Endothelial cell of umbilical vein (primary cell): ENCODE results near the gene ABCC5. TPM values are rescaled to one million over a fixed set of nuclear protein-coding genes. Genes with fewer than 3 reads are reported as not detected.

Source experiments
- BruUV-seq: library from RNA; stranded (reverse); fragments of 400-500 nt; replicated peaks from 2 replicates; lab custom pipeline; 2021; lab: Mats Ljungman, UMichigan
- CTCF ChIA-PET: fragments of 300-600, 350-600 bp; sonication (Branson Sonifier 250); formaldehyde crosslinking; loops from one replicate; lab custom pipeline; 2021; ENCODE audit warnings: antibody characterized with exemption, inconsistent platforms; lab: Charles Lee
- POLR2A ChIA-PET: fragments of 300-600, 350-600 bp; sonication (Branson Sonifier 250); formaldehyde crosslinking; loops from one replicate; lab custom pipeline; 2021; ENCODE audit warnings: antibody characterized with exemption, inconsistent platforms; lab: Charles Lee
- DNase-seq: peaks from one replicate; pipeline ENCODE4 v3.0.0-alpha.2; 2011; ENCODE audit warnings: low read depth, low spot score
- FAIRE-seq: peaks from 2 replicates; lab custom pipeline; 2011; peaks lifted over from hg19 to GRCh38; lab: Jason Lieb, UNC
- H2AFZ ChIP-seq: 2 replicates; pipeline ENCODE4 v1.6.0; 2012; ENCODE audit warnings: low read depth, low read length, control low read depth, inconsistent platforms
- H3K27ac ChIP-seq: 2 replicates; pipeline ENCODE4 v1.5.1; 2011; ENCODE audit warnings: low read depth, mild to moderate bottlenecking, control low read depth, low read length, moderate library complexity; ENCODE audit not compliant: insufficient read depth
- H3K27me3 ChIP-seq, 2 experiments: 2 replicates each; pipeline versions ENCODE4 v1.6.0 to v1.6.1; 2011; ENCODE audit warnings: low read length in 2 of 2, mixed read lengths in 1 of 2; ENCODE audit not compliant: control insufficient read depth in 2 of 2, insufficient read depth in 2 of 2
- H3K36me3 ChIP-seq, 2 experiments: 2 replicates in 1 of 2; 3 replicates in 1 of 2; pipeline ENCODE4 v1.5.1; 2011; ENCODE audit warnings: low read length in 2 of 2, mild to moderate bottlenecking in 1 of 2, moderate library complexity in 1 of 2; ENCODE audit not compliant: control insufficient read depth in 2 of 2, insufficient read depth in 2 of 2; ENCODE audit errors: extremely low read depth in 1 of 2
- H3K4me1 ChIP-seq: 3 replicates; pipeline ENCODE4 v1.5.1; 2011; ENCODE audit warnings: mild to moderate bottlenecking, low read length; ENCODE audit not compliant: control insufficient read depth, insufficient read depth; ENCODE audit errors: extremely low read depth
- H3K4me2 ChIP-seq: 2 replicates; pipeline ENCODE4 v1.6.1; 2011; ENCODE audit warnings: low read length, control low read depth, mixed read lengths; ENCODE audit not compliant: insufficient read depth
- H3K4me3 ChIP-seq, 3 experiments: fragments of 200-600 bp in 1 of 3; sonication (generic), shearing (Covaris generic) in 1 of 3; replicated peaks in 1 of 3; 2 replicates each; pipeline ENCODE4 v1.5.1; 2011 to 2016; ENCODE audit warnings: control low read depth in 3 of 3, low read length in 3 of 3, mild to moderate bottlenecking in 2 of 3, inconsistent platforms in 1 of 3, low read depth in 1 of 3, moderate library complexity in 1 of 3; ENCODE audit not compliant: insufficient read depth in 1 of 3
- H3K79me2 ChIP-seq: 2 replicates; pipeline ENCODE4 v1.6.0; 2012; ENCODE audit warnings: low read length, inconsistent platforms; ENCODE audit not compliant: control insufficient read depth, insufficient read depth
- H3K9ac ChIP-seq: replicated peaks from 2 replicates; pipeline ENCODE3; 2011; ENCODE audit warnings: low read length, control low read depth; ENCODE audit not compliant: insufficient read depth; ENCODE audit errors: extremely low read depth
- H3K9me1 ChIP-seq: replicated peaks from 3 replicates; pipeline ENCODE4 v1.6.0; 2011; ENCODE audit warnings: mild to moderate bottlenecking, low read length; ENCODE audit not compliant: control insufficient read depth, insufficient read depth; ENCODE audit errors: extremely low read depth
- H3K9me3 ChIP-seq: replicated peaks from 2 replicates; pipeline ENCODE4 v1.5.1; 2012; ENCODE audit warnings: low read length, inconsistent platforms; ENCODE audit not compliant: control insufficient read depth, insufficient read depth
- H4K20me1 ChIP-seq: replicated peaks from 2 replicates; pipeline ENCODE3; 2011; ENCODE audit warnings: mild to moderate bottlenecking, low read length; ENCODE audit not compliant: control insufficient read depth, insufficient read depth; ENCODE audit errors: extremely low read depth
- EZH2 ChIP-seq: IDR thresholded peaks from 2 replicates; pipeline ENCODE4 v1.6.1; 2012; ENCODE audit warnings: borderline replicate concordance, low read depth, mild to moderate bottlenecking, moderate library complexity, low read length, inconsistent platforms; ENCODE audit not compliant: severe bottlenecking
- FOS ChIP-seq: IDR thresholded peaks from 2 replicates; pipeline ENCODE4 v1.6.1; 2011; ENCODE audit warnings: mild to moderate bottlenecking, low read length, moderate library complexity, borderline replicate concordance; ENCODE audit not compliant: insufficient read depth
- GATA2 ChIP-seq: IDR thresholded peaks from 2 replicates; pipeline ENCODE4 v1.7.0; 2011; ENCODE audit warnings: low read depth, mild to moderate bottlenecking, moderate library complexity, mixed read lengths, low read length; ENCODE audit not compliant: insufficient read length, insufficient read depth
- JUN ChIP-seq: IDR thresholded peaks from 2 replicates; pipeline ENCODE4 v1.6.1; 2011; ENCODE audit warnings: borderline replicate concordance, low read depth; ENCODE audit not compliant: insufficient read length, insufficient read depth
- MYC ChIP-seq: IDR thresholded peaks from one replicate; pipeline ENCODE4 v1.6.1; 2011; ENCODE audit warnings: mild to moderate bottlenecking, low read depth, low read length
- POLR2A ChIP-seq: IDR thresholded peaks from 2 replicates; pipeline ENCODE4 v1.6.1; 2012; ENCODE audit warnings: low read depth, mild to moderate bottlenecking, control low read depth, low read length
- POLR2AphosphoS5 ChIP-seq: IDR thresholded peaks from 2 replicates; pipeline ENCODE4 v1.6.1; 2012; ENCODE audit warnings: low read depth, mild to moderate bottlenecking, control low read depth, low read length, moderate library complexity; ENCODE audit not compliant: insufficient read depth
- dilution Hi-C: fragments of 300-500 bp; cut with MboI; formaldehyde crosslinking; loops from one replicate; pipeline ENCODE4 v1.15.0; 2019; ENCODE audit warnings: low sequenced_read_pairs; ENCODE audit not compliant: extremely low pct_ligation_motif_present
- intact Hi-C: fragments of 100-400 bp; cut with micrococcal nuclease; formaldehyde crosslinking; loops from one replicate; pipeline ENCODE4 v1.10.0; 2022
- polyA plus RNA-seq, 4 experiments: library from polyadenylated mRNA; depleted of rRNA in 3 of 4; stranded (reverse) in 3 of 4; unstranded in 1 of 4; fragments of >200 nt; gene quantifications; 2 replicates each; pipeline versions ENCODE4 v1.2.1 to v1.2.3, GENCODE V29; 2011 to 2012; ENCODE audit warnings: missing spikeins in 1 of 4
- total RNA-seq: library from RNA; stranded (reverse); gene quantifications from 2 replicates; pipeline ENCODE4 v1.2.3, GENCODE V29; 2021
- TF ChIP-seq, protein P1 (sequence below), 2 donors: IDR thresholded peaks; 1 replicate in 1 of 2; 2 replicates in 1 of 2; pipeline ENCODE4 v1.5.1; 2011; ENCODE audit warnings: low read length in 2 of 2, mild to moderate bottlenecking in 2 of 2, moderate library complexity in 2 of 2, control low read depth in 1 of 2, inconsistent platforms in 1 of 2, low read depth in 1 of 2; ENCODE audit not compliant: insufficient read depth in 1 of 2; ENCODE audit errors: extremely low read depth in 1 of 2
- TF ChIP-seq, protein P2 (sequence below): IDR thresholded peaks from 2 replicates; pipeline ENCODE4 v1.6.1; 2011; ENCODE audit not compliant: insufficient read depth, insufficient read length

The ABCC5 gene
- total and polyA plus RNA-seq, 2 donors (not counting 3 experiments of a cell fraction or from before 2014, with no cell fraction given): 22.5 to 24.6 TPM

DNA sequence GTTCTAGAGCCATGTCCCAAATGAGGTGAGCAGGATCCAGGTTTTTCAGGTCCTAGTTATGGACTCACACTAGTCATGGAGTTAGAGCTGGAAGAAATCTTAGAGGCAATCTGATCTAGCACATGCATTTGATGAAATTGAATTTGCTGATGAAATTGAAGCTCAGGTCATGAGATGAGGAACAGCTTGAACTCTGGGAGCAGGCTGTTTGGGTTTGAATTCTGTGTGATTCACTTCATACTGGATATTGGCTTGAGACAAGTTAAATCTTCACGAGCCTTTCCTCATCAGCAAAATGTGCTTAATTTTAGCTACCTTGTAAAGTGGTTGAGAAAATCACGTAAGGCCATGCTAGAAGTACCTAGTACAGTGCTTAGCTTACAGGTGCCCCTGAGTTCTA lies 99.5 kb downstream of the ABCC5 start:
- no peak for FAIRE-seq
- TF ChIP-seq, protein P1, sequence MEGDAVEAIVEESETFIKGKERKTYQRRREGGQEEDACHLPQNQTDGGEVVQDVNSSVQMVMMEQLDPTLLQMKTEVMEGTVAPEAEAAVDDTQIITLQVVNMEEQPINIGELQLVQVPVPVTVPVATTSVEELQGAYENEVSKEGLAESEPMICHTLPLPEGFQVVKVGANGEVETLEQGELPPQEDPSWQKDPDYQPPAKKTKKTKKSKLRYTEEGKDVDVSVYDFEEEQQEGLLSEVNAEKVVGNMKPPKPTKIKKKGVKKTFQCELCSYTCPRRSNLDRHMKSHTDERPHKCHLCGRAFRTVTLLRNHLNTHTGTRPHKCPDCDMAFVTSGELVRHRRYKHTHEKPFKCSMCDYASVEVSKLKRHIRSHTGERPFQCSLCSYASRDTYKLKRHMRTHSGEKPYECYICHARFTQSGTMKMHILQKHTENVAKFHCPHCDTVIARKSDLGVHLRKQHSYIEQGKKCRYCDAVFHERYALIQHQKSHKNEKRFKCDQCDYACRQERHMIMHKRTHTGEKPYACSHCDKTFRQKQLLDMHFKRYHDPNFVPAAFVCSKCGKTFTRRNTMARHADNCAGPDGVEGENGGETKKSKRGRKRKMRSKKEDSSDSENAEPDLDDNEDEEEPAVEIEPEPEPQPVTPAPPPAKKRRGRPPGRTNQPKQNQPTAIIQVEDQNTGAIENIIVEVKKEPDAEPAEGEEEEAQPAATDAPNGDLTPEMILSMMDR (IDR thresholded peaks at IDR 0.05; ENCODE audit: extremely low read depth in 1 of 2, insufficient read depth in 1 of 2, low read depth in 1 of 2, low read length in 2 of 2): no peak
- TF ChIP-seq POLR2AphosphoS5: no peak
- TF ChIP-seq POLR2A: no peak
- TF ChIP-seq FOS: no peak
- no peak for TF ChIP-seq EZH2
- TF ChIP-seq, protein P2, sequence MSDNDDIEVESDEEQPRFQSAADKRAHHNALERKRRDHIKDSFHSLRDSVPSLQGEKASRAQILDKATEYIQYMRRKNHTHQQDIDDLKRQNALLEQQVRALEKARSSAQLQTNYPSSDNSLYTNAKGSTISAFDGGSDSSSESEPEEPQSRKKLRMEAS: no peak
- no peak for TF ChIP-seq GATA2
- no peak for TF ChIP-seq MYC
- no peak for TF ChIP-seq JUN
- peaks cover 0 to 11% of the 10 kb centered on the region in 2 experiments for H3K36me3 ChIP-seq
- CTCF ChIA-PET: interaction anchor here (1.4 to 1.9 kb wide), 5 partner anchors 8 to 264 kb away, joined by 3 to 10 read pairs (median 5); partner anchors contain the start of gene ABCC5
- no peaks in the 10 kb centered on the region for H3K9me1 ChIP-seq
- no peaks in the 10 kb centered on the region for H4K20me1 ChIP-seq
- H2AFZ ChIP-seq: no peak overlapping the region
- no peaks in the 10 kb centered on the region for H3K27me3 ChIP-seq
- H3K4me3 ChIP-seq: no peak overlapping the region
- BruUV-seq: no TSS peak
- POLR2A ChIA-PET: no interaction called here
- no peak overlapping the region for H3K9ac ChIP-seq
- no peak for DNase-seq
- no peaks in the 10 kb centered on the region for H3K9me3 ChIP-seq
- intact Hi-C loops (no loop called here), dilution Hi-C loops (no loop called here)
- no peak overlapping the region for H3K4me2 ChIP-seq
- no peak overlapping the region for H3K27ac ChIP-seq
- no peaks in the 10 kb centered on the region for H3K4me1 ChIP-seq
- H3K79me2 ChIP-seq: no peaks in the 10 kb centered on the region
